ENCODE measurements around the gene ACSM4. TPM values are rescaled to one million over a fixed set of nuclear protein-coding genes. Genes with fewer than 3 reads are reported as not detected.

The ACSM4 gene
- total RNA-seq, 2 experiments from 2014 or later: not detected

DNA sequence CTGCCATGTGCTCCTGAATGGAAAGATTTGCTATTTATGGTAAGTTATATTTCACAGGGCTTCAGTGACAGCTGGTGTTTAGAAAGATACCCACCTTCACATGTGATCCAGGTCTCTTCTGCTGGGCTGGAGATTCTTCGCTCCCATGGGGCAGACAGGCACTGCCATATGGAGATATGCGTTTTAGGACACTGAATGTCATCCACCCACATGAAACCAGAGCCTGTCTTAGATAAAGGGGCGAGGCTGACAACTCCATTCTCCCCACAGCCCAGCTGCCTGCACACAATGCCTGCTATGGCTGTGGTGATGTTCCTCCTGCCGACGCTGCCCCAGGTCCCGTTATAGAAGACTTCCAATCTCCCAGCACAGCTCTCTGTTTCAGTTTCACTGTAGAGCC, 69.4 kb downstream of the ACSM4 start:
- DNase-seq (ENCODE audit: low spot score): no peak
- Histone ChIP-seq H3K4me3 (ENCODE audit: low read depth, low read length, poor library complexity, severe bottlenecking) (no peak overlapping the region), H4K20me1 (ENCODE audit: insufficient read depth, low read length) (no peaks in the 10 kb centered on the region), H3K4me2 (ENCODE audit: low read length) (no peak overlapping the region), H3K79me2 (ENCODE audit: insufficient read depth, low read depth, low read length) (no peaks in the 10 kb centered on the region), H3K27ac (ENCODE audit: low read depth, low read length, poor library complexity, severe bottlenecking) (no peak overlapping the region), H3K36me3 (ENCODE audit: insufficient read depth, low read length) (no peaks in the 10 kb centered on the region), H3K9me3 (ENCODE audit: low read length) (no peaks in the 10 kb centered on the region), H3K4me1 (ENCODE audit: insufficient read depth, low read length, poor library complexity, severe bottlenecking) (no peaks in the 10 kb centered on the region), H2AFZ (ENCODE audit: low read length) (no peak overlapping the region), H3K9me2 (ENCODE audit: insufficient read depth, low read length) (no peaks in the 10 kb centered on the region)
- intact Hi-C loops (cut with micrococcal nuclease; ENCODE audit: unreplicated experiment): no loop called here
- CTCF ChIA-PET (ENCODE audit: unreplicated experiment): no interaction called here
- BruUV-seq (replicated peaks): no TSS peak
- TF ChIP-seq CTCF (conservative IDR thresholded peaks at IDR 0.05; ENCODE audit: low read length) (no peak), EZH2phosphoT487 (IDR thresholded peaks at IDR 0.05; ENCODE audit: borderline replicate concordance, low read depth, low read length) (no peak)
- POLR2A ChIA-PET: interaction anchor here (0.6 kb wide), 2 partner anchors 24 to 126 kb away, joined by 3 read pairs; no protein-coding TSS in a partner anchor

DNA sequence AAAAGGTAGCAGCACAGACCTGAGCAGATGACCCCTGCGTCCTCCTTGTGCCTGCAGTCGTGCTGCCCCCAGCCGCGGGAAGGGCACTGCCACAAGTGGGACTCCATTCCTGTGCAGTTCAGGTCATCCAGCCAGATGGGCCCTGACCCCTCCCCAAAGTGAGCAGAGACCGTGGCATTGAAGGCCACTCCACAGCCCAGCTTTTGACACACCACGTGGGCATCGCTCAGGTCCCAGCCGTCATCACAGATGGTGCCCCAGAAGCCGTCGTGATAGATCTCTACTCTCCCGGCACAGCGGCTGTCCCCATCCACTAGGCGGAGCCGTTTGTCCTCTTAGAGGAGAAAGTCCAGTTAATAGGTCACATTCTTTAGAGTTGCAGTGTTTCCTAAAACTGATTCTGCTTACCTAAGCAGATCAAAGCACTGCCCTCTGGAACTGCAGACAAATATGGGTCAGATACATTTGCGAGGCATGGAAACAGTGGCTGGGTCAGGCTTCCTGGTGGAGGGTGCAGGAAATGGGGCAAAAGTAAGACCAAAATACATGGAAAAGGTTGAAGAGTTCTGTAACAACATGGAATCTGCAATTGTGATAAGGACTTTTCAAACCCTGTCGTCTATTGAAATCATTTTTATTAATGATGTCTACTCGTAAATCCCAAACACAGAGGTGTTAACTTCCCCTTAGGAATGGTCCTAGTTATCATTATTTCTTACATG, 70.7 kb downstream of the ACSM4 start:
- no TSS peak for BruUV-seq (replicated peaks)
- Histone ChIP-seq H3K4me3 (ENCODE audit: low read depth, low read length, poor library complexity, severe bottlenecking) (no peak overlapping the region), H3K36me3 (ENCODE audit: insufficient read depth, low read length) (no peaks in the 10 kb centered on the region), H3K27ac (ENCODE audit: low read depth, low read length, poor library complexity, severe bottlenecking) (no peak overlapping the region), H4K20me1 (ENCODE audit: insufficient read depth, low read length) (no peaks in the 10 kb centered on the region), H3K9me3 (ENCODE audit: low read length) (no peaks in the 10 kb centered on the region), H3K4me2 (ENCODE audit: low read length) (no peak overlapping the region), H3K79me2 (ENCODE audit: insufficient read depth, low read depth, low read length) (no peaks in the 10 kb centered on the region), H2AFZ (ENCODE audit: low read length) (no peak overlapping the region), H3K9me2 (ENCODE audit: insufficient read depth, low read length) (no peaks in the 10 kb centered on the region), H3K4me1 (ENCODE audit: insufficient read depth, low read length, poor library complexity, severe bottlenecking) (no peaks in the 10 kb centered on the region)
- ChIA-PET CTCF (ENCODE audit: unreplicated experiment) (no interaction called here), POLR2A (no interaction called here)
- intact Hi-C loops (cut with micrococcal nuclease; ENCODE audit: unreplicated experiment): no loop called here
- no peak for TF ChIP-seq EZH2phosphoT487 (IDR thresholded peaks at IDR 0.05; ENCODE audit: borderline replicate concordance, low read depth, low read length)
- peak; percentile 66 for TF ChIP-seq CTCF (conservative IDR thresholded peaks at IDR 0.05; ENCODE audit: low read length)
- DNase-seq (ENCODE audit: low spot score): peak; percentile 27

DNA sequence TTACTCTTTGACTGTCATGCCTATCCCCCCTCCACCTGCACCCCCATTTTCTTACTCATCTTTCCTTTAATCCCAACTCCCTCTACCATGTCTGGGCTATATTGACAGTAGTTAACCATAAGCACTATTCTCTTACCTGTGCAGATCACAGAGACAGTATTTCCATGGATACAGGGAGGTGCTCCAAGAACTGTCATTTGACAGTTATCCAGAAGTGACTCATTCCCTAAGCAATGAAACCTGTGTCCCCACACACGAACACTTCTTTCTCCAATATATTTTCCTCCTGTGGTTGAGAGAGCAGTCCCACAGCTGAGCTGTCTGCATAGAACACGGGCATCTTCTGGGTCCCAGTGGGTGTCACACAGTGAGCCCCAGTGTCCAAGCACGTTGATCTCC, 71.3 kb downstream of the ACSM4 start:
- no TSS peak for BruUV-seq (replicated peaks)
- POLR2A ChIA-PET: interaction anchor here (0.5 kb wide), 1 partner anchor 278 kb away, joined by 5 read pairs; no protein-coding TSS in a partner anchor
- no peaks in the 10 kb centered on the region for H3K9me3 ChIP-seq (ENCODE audit: low read length)
- TF ChIP-seq EZH2phosphoT487 (IDR thresholded peaks at IDR 0.05; ENCODE audit: borderline replicate concordance, low read depth, low read length): no peak
- no peak for TF ChIP-seq CTCF (conservative IDR thresholded peaks at IDR 0.05; ENCODE audit: low read length)
- no peak overlapping the region for H3K4me2 ChIP-seq (ENCODE audit: low read length)
- CTCF ChIA-PET (ENCODE audit: unreplicated experiment): no interaction called here
- no peak for DNase-seq (ENCODE audit: low spot score)
- H3K4me1 ChIP-seq (ENCODE audit: insufficient read depth, low read length, poor library complexity, severe bottlenecking): no peaks in the 10 kb centered on the region
- intact Hi-C loops (cut with micrococcal nuclease; ENCODE audit: unreplicated experiment): no loop called here
- H3K4me3 ChIP-seq (ENCODE audit: low read depth, low read length, poor library complexity, severe bottlenecking): no peak overlapping the region
- no peaks in the 10 kb centered on the region for H4K20me1 ChIP-seq (ENCODE audit: insufficient read depth, low read length)
- no peaks in the 10 kb centered on the region for H3K79me2 ChIP-seq (ENCODE audit: insufficient read depth, low read depth, low read length)
- H3K27ac ChIP-seq (ENCODE audit: low read depth, low read length, poor library complexity, severe bottlenecking): no peak overlapping the region
- H2AFZ ChIP-seq (ENCODE audit: low read length): no peak overlapping the region
- H3K9me2 ChIP-seq (ENCODE audit: insufficient read depth, low read length): no peaks in the 10 kb centered on the region
- no peaks in the 10 kb centered on the region for H3K36me3 ChIP-seq (ENCODE audit: insufficient read depth, low read length)
